ENCODE results near the gene PGLYRP4.

DNA sequence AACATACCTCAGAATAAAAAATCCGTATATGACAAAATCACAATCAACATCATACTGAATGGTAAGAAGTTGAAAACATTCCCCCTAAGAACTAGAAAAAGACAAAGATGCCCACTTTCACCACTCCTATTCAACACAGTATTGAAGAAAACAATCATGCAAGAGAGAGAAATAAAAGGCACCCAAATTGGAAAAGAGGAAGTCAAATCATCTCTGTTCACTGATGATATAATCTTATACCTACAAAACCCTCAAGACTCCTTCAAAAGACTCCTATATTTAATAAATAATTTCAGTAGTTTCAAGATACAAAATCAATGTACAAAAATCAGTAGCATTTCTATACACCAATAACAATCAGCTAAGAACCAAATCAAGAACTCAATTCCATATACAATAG lies 14.7 kb downstream of the PGLYRP4 start:
- TF ChIP-seq, protein P1, sequence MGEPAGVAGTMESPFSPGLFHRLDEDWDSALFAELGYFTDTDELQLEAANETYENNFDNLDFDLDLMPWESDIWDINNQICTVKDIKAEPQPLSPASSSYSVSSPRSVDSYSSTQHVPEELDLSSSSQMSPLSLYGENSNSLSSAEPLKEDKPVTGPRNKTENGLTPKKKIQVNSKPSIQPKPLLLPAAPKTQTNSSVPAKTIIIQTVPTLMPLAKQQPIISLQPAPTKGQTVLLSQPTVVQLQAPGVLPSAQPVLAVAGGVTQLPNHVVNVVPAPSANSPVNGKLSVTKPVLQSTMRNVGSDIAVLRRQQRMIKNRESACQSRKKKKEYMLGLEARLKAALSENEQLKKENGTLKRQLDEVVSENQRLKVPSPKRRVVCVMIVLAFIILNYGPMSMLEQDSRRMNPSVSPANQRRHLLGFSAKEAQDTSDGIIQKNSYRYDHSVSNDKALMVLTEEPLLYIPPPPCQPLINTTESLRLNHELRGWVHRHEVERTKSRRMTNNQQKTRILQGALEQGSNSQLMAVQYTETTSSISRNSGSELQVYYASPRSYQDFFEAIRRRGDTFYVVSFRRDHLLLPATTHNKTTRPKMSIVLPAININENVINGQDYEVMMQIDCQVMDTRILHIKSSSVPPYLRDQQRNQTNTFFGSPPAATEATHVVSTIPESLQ (CRISPR knock-in tag; IDR thresholded peaks at IDR 0.05) = no peak
- TF ChIP-seq ESRRA (CRISPR knock-in tag; IDR thresholded peaks at IDR 0.05; ENCODE audit: borderline replicate concordance) = no peak
- TF ChIP-seq, protein P2, sequence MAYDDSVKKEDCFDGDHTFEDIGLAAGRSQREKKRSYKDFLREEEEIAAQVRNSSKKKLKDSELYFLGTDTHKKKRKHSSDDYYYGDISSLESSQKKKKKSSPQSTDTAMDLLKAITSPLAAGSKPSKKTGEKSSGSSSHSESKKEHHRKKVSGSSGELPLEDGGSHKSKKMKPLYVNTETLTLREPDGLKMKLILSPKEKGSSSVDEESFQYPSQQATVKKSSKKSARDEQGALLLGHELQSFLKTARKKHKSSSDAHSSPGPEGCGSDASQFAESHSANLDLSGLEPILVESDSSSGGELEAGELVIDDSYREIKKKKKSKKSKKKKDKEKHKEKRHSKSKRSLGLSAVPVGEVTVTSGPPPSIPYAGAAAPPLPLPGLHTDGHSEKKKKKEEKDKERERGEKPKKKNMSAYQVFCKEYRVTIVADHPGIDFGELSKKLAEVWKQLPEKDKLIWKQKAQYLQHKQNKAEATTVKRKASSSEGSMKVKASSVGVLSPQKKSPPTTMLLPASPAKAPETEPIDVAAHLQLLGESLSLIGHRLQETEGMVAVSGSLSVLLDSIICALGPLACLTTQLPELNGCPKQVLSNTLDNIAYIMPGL (CRISPR knock-in tag; IDR thresholded peaks at IDR 0.05) = no peak
- TF ChIP-seq, protein P3, sequence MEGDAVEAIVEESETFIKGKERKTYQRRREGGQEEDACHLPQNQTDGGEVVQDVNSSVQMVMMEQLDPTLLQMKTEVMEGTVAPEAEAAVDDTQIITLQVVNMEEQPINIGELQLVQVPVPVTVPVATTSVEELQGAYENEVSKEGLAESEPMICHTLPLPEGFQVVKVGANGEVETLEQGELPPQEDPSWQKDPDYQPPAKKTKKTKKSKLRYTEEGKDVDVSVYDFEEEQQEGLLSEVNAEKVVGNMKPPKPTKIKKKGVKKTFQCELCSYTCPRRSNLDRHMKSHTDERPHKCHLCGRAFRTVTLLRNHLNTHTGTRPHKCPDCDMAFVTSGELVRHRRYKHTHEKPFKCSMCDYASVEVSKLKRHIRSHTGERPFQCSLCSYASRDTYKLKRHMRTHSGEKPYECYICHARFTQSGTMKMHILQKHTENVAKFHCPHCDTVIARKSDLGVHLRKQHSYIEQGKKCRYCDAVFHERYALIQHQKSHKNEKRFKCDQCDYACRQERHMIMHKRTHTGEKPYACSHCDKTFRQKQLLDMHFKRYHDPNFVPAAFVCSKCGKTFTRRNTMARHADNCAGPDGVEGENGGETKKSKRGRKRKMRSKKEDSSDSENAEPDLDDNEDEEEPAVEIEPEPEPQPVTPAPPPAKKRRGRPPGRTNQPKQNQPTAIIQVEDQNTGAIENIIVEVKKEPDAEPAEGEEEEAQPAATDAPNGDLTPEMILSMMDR (IDR thresholded peaks at IDR 0.05) = no peak
- TF ChIP-seq TEAD4 (CRISPR knock-in tag; IDR thresholded peaks at IDR 0.05) = no peak
- TF ChIP-seq SP1 (CRISPR knock-in tag; conservative IDR thresholded peaks at IDR 0.05) = no peak
